ENCODE data around the gene IRX6. TPM values are rescaled to one million over a fixed set of nuclear protein-coding genes. Genes with fewer than 3 reads are reported as not detected.

Gene IRX6
- total RNA-seq, 4 donors from 2014 or later = 0.14 TPM; not detected in 3

- TF ChIP-seq CTCF (IDR thresholded peaks at IDR 0.05) (no peak), POLR2A (IDR thresholded peaks at IDR 0.05) (no peak)
Observed at GRCh38 chr16:55294931-55295342, 29.1 kb upstream of the IRX6 start.

GRCh38 chr16:55297062-55297909 lies 26.7 kb upstream of the IRX6 start:
- no peak overlapping the region for H3K4me3 ChIP-seq
- H3K27ac ChIP-seq = no peak overlapping the region
- TF ChIP-seq CTCF (IDR thresholded peaks at IDR 0.05) = no peak
- no peak for TF ChIP-seq POLR2A (IDR thresholded peaks at IDR 0.05)
- intact Hi-C loops (cut with DNase I; ENCODE audit: low total_unique reads) = no loop called here
- DNase-seq = no peak
- no peaks in the 10 kb centered on the region for H3K27me3 ChIP-seq
- H3K4me1 ChIP-seq = no peaks in the 10 kb centered on the region
- no peaks in the 10 kb centered on the region for H3K36me3 ChIP-seq
- H3K9me3 ChIP-seq = no peaks in the 10 kb centered on the region

More at GRCh38 chr16:55294931-55295342, 29.1 kb upstream of the IRX6 start:
- Histone ChIP-seq H3K9me3 (no peaks in the 10 kb centered on the region), H3K27me3 (no peaks in the 10 kb centered on the region), H3K4me1 (no peaks in the 10 kb centered on the region), H3K36me3 (no peaks in the 10 kb centered on the region), H3K27ac (no peak overlapping the region), H3K4me3 (no peak overlapping the region)
- intact Hi-C loops (cut with DNase I; ENCODE audit: low total_unique reads) = no loop called here
- DNase-seq = no peak

GRCh38 chr16:55297910-55298479 lies 26.0 kb upstream of the IRX6 start:
- no peak for TF ChIP-seq CTCF (IDR thresholded peaks at IDR 0.05)
- no peak for TF ChIP-seq POLR2A (IDR thresholded peaks at IDR 0.05)
- Histone ChIP-seq H3K27me3 (no peaks in the 10 kb centered on the region), H3K4me1 (no peaks in the 10 kb centered on the region), H3K27ac (no peak overlapping the region), H3K36me3 (no peaks in the 10 kb centered on the region), H3K9me3 (no peaks in the 10 kb centered on the region), H3K4me3 (no peak overlapping the region)
- no peak for DNase-seq
- intact Hi-C loops (cut with DNase I; ENCODE audit: low total_unique reads) = no loop called here

- Histone ChIP-seq H3K4me1 (no peaks in the 10 kb centered on the region), H3K4me3 (no peak overlapping the region), H3K9me3 (no peaks in the 10 kb centered on the region), H3K27ac (no peak overlapping the region), H3K27me3 (no peaks in the 10 kb centered on the region), H3K36me3 (no peaks in the 10 kb centered on the region)
- TF ChIP-seq CTCF (IDR thresholded peaks at IDR 0.05) = no peak
- no peak for TF ChIP-seq POLR2A (IDR thresholded peaks at IDR 0.05)
- intact Hi-C loops (cut with DNase I; ENCODE audit: low total_unique reads) = no loop called here
- no peak for DNase-seq
Observed at GRCh38 chr16:55301385-55302008, 22.5 kb upstream of the IRX6 start.

- Histone ChIP-seq H3K4me3 (no peak overlapping the region), H3K36me3 (no peaks in the 10 kb centered on the region), H3K9me3 (no peaks in the 10 kb centered on the region), H3K27ac (no peak overlapping the region), H3K27me3 (no peaks in the 10 kb centered on the region), H3K4me1 (no peaks in the 10 kb centered on the region)
- no peak for DNase-seq
- intact Hi-C loops (cut with DNase I; ENCODE audit: low total_unique reads) = no loop called here
- TF ChIP-seq POLR2A (IDR thresholded peaks at IDR 0.05) = no peak
- TF ChIP-seq CTCF (IDR thresholded peaks at IDR 0.05) = no peak
Observed at GRCh38 chr16:55302635-55303034, 21.4 kb upstream of the IRX6 start.

Data from uterus (tissue), 4 donors.